ENCODE results near the gene SPATA13. TPM values are rescaled to one million over a fixed set of nuclear protein-coding genes. Genes with fewer than 3 reads are reported as not detected.

SPATA13 gene
- total and polyA plus RNA-seq, 2 donors from 2014 or later = 12.3 to 69.2 TPM

- H3K9me3 ChIP-seq (ENCODE audit: control insufficient read depth in 2 of 3, insufficient read depth in 1 of 3, low read length in 3 of 3) = no peaks in the 10 kb centered on the region
- TF ChIP-seq CTCF (IDR thresholded peaks at IDR 0.05; ENCODE audit: borderline replicate concordance, extremely low read depth, insufficient read depth) = no peak
- intact Hi-C loops (cut with DNase I) = no loop called here
- H3K27ac ChIP-seq (ENCODE audit: low read depth in 2 of 2, low read length in 2 of 2) = no peak overlapping the region
- H3K36me3 ChIP-seq (ENCODE audit: control insufficient read depth in 2 of 3, insufficient read depth in 3 of 3, low read length in 3 of 3) = no peaks in the 10 kb centered on the region
- FAIRE-seq = no peak
- no peak for DNase-seq
- H3K4me3 ChIP-seq (ENCODE audit: low read length in 3 of 3) = no peak overlapping the region
- peaks cover 7 to 18% (median 16%) of the 10 kb centered on the region in 3 donors for H3K4me1 ChIP-seq (ENCODE audit: control insufficient read depth in 2 of 3, insufficient read depth in 2 of 3, low read depth in 1 of 3, low read length in 3 of 3)
- no peak overlapping the region for H3K9ac ChIP-seq (ENCODE audit: low read length in 3 of 3)
- H3K27me3 ChIP-seq (ENCODE audit: control insufficient read depth, insufficient read depth, low read length) = no peaks in the 10 kb centered on the region
Observed at GRCh38 chr13:24145674-24146073, 14.8 kb upstream of the SPATA13 start.

- DNase-seq (no peak), FAIRE-seq (no peak)
- Histone ChIP-seq H3K36me3 (ENCODE audit: control insufficient read depth in 2 of 3, insufficient read depth in 3 of 3, low read length in 3 of 3) (no peaks in the 10 kb centered on the region), H3K9me3 (ENCODE audit: control insufficient read depth in 2 of 3, insufficient read depth in 1 of 3, low read length in 3 of 3) (no peaks in the 10 kb centered on the region), H3K27me3 (ENCODE audit: control insufficient read depth, insufficient read depth, low read length) (no peaks in the 10 kb centered on the region), H3K4me3 (ENCODE audit: low read length in 3 of 3) (peak overlapping the region in 2 of 3 donors; percentile 27 to 50), H3K27ac (ENCODE audit: low read depth in 2 of 2, low read length in 2 of 2) (no peak overlapping the region), H3K4me1 (ENCODE audit: control insufficient read depth in 2 of 3, insufficient read depth in 2 of 3, low read depth in 1 of 3, low read length in 3 of 3) (peaks cover 7 to 18% (median 16%) of the 10 kb centered on the region in 3 donors), H3K9ac (ENCODE audit: low read length in 3 of 3) (no peak overlapping the region)
- no peak for TF ChIP-seq CTCF (IDR thresholded peaks at IDR 0.05; ENCODE audit: borderline replicate concordance, extremely low read depth, insufficient read depth)
- intact Hi-C loops (cut with DNase I) = no loop called here
Observed at GRCh38 chr13:24146961-24147569, 13.5 kb upstream of the SPATA13 start.

- peaks cover 7 to 18% (median 16%) of the 10 kb centered on the region in 3 donors for H3K4me1 ChIP-seq (ENCODE audit: control insufficient read depth in 2 of 3, insufficient read depth in 2 of 3, low read depth in 1 of 3, low read length in 3 of 3)
- no peaks in the 10 kb centered on the region for H3K27me3 ChIP-seq (ENCODE audit: control insufficient read depth, insufficient read depth, low read length)
- no peak for FAIRE-seq
- intact Hi-C loops (cut with DNase I) = no loop called here
- H3K36me3 ChIP-seq (ENCODE audit: control insufficient read depth in 2 of 3, insufficient read depth in 3 of 3, low read length in 3 of 3) = no peaks in the 10 kb centered on the region
- H3K9ac ChIP-seq (ENCODE audit: low read length in 3 of 3) = no peak overlapping the region
- H3K4me3 ChIP-seq (ENCODE audit: low read length in 3 of 3) = peak overlapping the region in 2 of 3 donors; percentile 27 to 50
- DNase-seq = no peak
- TF ChIP-seq CTCF (IDR thresholded peaks at IDR 0.05; ENCODE audit: borderline replicate concordance, extremely low read depth, insufficient read depth) = no peak
- no peaks in the 10 kb centered on the region for H3K9me3 ChIP-seq (ENCODE audit: control insufficient read depth in 2 of 3, insufficient read depth in 1 of 3, low read length in 3 of 3)
- H3K27ac ChIP-seq (ENCODE audit: low read depth in 2 of 2, low read length in 2 of 2) = peak overlapping the region; percentile 81 to 91
Observed at GRCh38 chr13:24147570-24147963, 13.0 kb upstream of the SPATA13 start.

Measured in kidney (tissue), 14 donors.